Stimulated activated CD4-positive, alpha-beta T cell treated with anti-CD3 and anti-CD28 coated beads, Interleukin-12 subunit alpha, Interleukin-12 subunit beta, amount 100 ng/mL, for 4 hours (primary cell): ENCODE measurements around the gene TRAF1.

Source experiments
- DNase-seq: peaks from one replicate; pipeline ENCODE4 v3.0.0-alpha.2; 2020

Gene TRAF1

DNA sequence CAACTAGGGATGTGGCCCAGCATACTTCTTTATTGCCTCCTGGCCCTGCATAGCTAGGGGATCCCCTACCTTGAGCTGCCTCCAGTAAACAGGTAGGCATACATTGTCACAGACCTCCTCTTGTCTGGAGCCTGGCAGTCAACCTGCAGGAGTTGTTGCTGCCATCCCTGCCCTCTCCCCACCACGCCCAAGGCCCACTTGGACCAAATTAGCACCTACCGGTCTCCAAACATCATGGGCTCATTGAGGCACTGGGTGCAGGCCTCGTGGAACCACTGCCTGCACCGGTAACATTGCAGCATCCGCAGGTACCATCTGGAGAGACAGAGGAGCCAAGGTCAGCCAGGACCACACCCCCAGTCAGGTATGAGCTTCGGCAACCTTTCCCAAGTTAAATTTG lies 59.9 kb downstream of the TRAF1 start:
- DNase-seq, result no peak

DNA sequence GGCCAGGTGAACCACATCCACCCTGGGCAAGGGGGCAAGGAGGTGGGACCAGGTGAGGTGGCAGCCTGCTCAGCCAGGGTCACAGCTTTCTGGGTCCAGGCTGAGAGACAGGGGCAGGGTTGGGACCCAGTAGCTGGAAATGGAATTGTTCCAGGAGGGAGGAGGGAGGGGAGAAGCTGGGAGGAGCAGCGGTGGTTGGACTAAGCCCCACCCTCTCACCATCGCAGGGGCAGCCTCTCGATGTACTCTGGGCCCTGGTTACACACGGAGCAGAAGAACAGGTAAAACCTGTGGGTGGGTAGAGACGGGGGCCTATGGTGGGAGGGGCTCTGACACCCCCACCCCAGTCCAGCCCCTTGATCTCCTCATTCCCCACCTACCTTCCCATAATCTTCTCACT lies 60.8 kb downstream of the TRAF1 start:
- no peak for DNase-seq

DNA sequence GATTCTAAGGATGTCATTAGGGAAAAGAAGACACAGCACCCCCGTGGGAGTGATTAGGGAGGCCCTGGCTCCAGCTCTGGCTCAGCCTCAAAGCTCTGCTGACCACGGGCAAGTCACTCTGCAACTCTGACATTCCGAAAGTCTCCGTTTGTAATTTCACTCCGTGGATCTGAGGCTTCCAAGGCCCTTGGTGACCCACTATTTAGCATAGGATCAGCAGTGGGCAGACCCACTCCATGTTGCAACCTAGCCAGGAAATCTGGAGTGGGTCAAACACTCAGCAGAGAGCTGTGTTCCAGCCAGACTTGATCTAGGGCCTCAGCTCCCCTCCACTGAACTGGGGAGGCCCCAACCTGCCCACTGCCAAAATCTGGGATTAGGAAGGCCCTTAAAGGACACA lies 61.4 kb downstream of the TRAF1 start:
- DNase-seq, result no peak

DNA sequence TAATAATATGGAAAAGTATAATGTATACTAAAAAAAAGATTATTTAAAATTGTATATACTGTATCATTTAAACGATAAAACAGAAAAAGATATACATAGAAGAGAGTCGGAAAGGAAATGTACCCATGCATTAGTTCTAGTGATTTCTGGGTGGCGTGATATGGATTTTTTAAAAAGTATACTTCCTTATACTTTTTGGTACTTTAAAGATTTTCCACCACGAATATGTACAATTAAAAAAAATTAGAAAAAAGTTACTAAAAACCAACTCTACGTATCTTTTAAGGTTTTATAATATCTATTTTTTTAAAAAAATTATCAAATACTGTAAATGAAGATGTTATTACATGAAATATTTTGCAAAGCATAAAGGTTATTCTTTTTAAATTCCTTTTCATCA lies 61.9 kb downstream of the TRAF1 start:
- DNase-seq, result no peak

DNA sequence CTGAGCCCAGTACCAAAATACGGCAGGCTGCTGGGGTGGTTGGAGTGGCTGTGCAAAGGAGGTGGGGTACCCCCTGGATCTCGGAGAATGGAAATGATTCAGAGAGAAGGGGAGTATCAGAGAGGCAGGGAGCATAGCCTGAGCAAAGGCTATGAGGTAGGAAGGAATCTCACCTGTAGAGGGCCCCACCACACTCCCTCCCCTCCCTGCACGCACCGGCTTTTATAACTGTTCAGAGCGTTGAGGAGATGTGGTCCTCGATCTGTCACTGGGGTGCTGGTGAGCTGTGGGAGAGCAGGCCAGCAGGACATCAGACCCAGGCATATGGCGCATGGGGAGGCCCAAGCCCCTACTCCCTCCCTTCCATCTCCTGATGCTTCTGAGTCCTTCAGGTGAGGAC lies 62.8 kb downstream of the TRAF1 start:
- no peak for DNase-seq

DNA sequence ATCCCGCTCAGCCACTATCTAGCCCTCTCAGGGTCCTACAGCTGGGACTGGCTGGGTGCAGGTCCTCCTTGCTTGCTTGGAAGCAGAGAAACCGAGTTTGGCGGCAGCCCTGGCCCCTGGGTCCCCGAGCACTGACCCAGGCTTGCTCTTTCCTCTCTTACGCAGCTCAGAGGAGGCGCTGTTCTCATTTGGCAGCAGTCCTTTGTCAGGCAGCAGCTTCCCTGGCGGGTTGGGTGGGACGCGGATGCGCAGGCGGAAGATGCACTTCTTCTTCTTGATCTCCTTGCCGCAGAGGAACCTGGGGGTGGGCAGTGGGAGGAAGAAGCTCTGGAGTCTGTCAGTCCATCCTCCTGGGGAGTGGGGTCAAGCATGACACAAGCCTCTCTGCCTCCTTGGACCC lies 64.1 kb downstream of the TRAF1 start:
- no peak for DNase-seq

DNA sequence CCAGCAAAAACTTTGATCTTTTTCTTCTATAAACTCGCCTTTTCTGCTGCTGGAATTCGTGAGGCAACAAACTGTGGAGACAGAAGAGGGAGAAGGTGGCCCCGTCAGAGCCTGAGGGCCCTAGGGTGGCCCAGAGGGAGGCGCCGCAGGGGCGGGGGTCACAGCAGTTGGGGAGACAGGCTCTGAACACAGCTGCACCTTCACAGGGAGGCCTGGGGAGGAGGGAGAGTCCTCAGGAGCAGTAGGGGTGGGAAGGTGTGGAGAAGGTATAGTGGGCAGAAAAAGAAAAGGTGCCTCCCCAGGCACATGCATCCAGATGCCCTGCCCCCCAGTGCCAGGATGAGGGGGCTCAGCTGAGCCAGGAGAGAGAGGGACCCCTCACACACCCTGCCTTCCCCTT lies 64.7 kb downstream of the TRAF1 start:
- DNase-seq, result no peak

DNA sequence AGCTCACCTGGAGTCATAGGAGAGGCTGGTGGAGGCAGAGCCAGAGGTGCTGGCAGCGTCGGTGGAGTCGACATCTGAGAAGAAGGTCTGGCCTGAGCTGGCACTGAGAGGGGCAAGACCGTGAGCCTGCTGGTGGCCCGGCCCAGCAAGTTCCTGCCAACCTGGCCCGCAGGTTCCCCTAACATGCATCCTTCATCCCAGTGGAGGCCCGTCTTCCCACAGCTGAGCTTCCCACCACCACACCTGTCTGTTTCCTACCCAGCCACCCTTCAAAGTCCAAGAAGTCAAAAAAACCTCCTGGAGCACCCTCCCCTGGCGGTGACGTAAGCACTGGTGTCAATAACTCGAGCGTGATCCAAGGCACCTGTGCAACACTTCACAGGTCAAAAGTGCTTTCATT lies 66.5 kb downstream of the TRAF1 start:
- DNase-seq, result no peak

DNA sequence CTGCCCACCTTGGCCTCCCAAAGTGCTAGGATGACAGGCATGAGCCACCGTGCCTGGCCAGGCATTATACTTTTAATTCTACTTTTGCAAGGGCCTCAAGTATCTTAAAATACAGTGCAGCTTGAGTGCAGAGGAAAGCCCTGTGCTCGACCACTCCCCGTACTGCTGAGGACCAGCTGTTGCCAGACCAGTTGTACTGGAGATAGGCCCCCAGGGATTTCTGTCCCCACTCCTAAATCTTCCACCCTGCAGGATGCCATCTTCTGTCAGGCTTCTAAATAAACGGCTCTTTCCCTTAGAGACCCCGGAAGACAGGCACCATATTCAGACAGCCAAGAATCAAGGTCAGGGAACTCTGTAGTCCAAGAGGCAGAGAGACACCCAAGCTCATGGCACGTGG lies 67.2 kb downstream of the TRAF1 start:
- no peak for DNase-seq

DNA sequence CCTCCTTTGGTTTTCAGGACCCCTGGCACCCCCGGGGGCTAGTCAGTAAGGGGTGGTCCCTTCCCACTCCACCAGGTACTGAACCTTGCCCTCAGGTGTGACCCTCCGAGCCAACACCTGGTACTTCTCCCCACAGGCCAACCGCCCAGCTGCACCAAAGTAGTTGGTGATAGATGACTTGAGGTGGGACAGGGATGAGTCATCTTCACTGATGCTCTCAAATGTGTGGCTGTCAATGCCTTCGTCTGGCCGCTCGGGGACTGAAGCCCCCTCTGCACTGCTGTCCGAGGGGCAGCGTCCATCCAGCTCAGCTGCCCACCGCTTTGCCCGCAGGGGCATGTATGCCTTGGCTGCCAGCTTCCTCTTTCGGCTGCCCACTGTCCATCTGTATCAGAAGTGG lies 68.7 kb downstream of the TRAF1 start:
- no peak for DNase-seq

DNA sequence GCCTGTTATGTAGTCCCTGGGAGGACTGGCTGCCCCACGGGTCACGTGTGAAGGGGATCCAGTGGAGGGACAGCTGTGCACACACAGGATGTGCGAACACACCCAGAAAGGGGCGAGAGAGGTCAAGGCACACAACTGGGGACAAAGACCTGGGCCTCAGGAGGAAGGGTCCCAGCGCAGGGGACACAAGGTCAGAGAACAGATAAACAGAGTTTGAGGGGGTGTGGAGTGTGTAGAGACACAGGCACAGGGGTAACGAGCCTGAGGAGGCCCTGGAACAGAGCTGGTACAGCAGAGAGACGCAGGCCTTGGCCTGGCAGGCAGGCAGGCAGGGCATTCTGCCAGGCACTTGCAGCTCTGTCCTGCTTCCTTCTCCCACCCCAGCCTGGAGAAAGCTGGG lies 69.1 kb downstream of the TRAF1 start:
- no peak for DNase-seq

DNA sequence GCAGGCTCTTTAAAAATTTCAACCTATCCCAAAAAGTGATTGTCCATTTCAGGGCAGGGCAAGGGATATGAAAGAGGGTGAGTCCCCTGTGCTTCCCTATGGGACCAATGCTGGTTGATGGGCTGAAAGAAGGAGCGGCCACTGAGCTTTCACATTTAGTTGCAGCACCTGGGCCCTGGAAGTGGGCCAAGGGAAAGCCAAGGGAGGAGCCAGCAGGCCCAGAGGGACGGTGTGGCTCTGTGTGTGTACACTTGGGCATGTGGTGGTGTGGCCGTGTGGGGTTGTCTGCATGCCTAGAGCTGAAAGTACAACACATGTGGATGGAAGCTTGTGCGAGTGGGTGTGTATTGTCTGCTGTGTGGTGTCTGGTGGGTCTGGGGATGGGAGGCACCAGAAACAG lies 69.9 kb downstream of the TRAF1 start:
- no peak for DNase-seq

DNA sequence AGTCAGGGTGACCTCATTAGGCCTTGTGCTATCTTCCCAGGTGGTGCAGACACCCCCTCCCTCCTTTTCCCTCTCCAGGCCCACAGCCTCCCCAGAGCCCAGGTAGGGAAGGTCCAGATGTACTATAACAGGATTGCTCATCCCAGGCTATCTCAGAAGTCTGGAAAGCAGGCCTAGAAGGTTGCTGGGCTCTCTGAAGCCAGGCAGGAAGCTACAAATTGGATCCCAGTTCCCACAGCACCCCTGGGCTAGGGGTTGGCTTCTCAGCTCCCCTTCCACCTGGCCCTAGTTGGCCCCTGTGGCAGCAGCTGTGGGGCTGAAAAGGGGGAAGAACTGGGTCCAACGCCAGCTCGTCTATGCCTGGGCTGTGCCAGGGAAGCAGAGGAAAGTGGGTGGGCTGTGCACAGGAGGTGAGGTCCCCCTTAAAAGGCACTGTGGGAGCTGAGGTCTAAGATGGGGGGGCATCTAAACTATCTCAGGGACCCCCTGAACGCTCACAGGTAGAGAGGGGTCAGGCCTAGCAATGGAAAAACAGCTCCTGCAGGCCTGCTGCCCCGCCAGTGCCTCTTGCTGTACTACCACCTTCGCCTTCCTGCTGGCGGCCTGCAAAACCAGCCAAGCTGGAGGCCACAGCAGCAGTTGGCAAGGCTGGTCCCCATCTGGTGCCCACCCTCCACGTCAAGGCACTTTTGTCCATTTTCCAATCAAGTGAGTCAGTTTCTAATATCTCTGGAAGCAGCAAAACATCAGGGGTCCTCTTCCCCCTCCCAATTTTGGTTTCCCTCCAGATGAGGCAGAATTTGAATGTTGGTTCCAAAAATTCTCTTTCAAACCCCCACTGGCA lies 70.5 kb downstream of the TRAF1 start:
- DNase-seq, result no peak

DNA sequence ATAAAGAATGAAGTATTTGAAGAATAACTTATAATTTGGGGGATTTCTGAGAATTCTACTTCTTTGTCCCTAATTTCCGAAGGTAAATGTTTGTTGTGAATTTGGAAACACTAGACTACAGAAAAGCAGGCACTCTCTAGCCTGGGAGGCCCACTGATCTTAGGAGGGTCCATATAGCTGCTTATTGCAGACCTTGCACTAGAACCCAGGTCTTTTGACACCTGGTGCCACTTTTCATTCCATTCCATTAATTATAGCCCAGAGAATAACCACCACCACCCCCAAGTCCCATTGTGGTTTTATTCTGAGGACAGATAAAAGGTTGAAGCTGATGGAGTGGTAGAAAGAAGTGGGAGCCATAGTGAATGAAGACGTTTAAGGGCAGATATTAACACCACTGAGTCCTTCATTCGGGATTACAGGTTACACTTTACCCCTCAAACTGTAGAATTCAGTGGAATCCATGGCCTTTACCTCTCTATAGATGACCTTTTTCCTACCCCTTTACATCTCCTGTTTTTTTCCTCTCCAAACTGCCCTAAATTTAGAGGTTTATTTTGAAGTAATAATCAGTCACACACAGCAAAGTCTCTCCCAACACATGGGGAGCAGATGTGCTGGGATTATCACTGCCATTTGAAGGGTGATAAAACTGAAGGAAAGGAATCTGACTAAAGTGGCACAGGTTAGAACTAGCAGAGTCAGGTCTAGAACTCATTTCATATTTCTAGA lies 71.8 kb downstream of the TRAF1 start:
- no peak for DNase-seq

DNA sequence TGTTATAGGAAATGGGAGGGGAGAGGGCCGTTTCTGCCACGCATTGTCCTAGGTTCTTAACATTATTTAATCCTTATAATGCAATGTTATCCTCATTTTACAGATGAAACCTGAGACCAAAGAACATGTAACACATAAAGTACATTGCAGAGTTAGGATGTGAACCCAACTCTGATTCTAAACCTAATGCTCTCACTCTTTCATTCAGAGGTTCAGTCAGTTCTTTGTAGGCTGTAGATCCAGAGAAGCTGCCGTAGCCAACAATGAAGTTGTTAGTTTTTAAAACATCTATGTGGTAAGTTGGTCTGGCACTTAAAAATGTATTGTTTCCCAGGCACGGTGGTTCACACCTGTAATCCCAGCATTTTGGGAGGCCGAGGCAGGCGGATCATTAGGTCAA lies 73.4 kb downstream of the TRAF1 start:
- no peak for DNase-seq
